Epithelial cell of proximal tubule (primary cell): ENCODE measurements around the gene NFKBIA. TPM values are rescaled to one million over a fixed set of nuclear protein-coding genes. Genes with fewer than 3 reads are reported as not detected.
"Not testable (repeated sequence)": the region's sequence is repeated elsewhere in the genome, so short reads cannot be mapped to it uniquely, and the experiment has no call there.

ENCODE experiments used
- DNase-seq: peaks from one replicate; pipeline ENCODE4 v3.0.0-alpha.2; 2011; ENCODE audit warnings: low read depth
- H3K4me3 ChIP-seq: 2 replicates; pipeline ENCODE4 v1.5.1; 2011; ENCODE audit warnings: low read depth, mild to moderate bottlenecking, low read length
- total RNA-seq: library from RNA; depleted of rRNA; stranded (reverse); fragments of >200 nt; gene quantifications from 2 replicates; pipeline ENCODE4 v1.2.3, GENCODE V29; 2015
- TF ChIP-seq, protein P1 (sequence below): conservative IDR thresholded peaks from 2 replicates; pipeline ENCODE4 v1.5.1; 2012; ENCODE audit warnings: low read depth, mild to moderate bottlenecking, low read length

The NFKBIA gene
- total RNA-seq, 1 donor from 2014 or later = 203 TPM

DNA sequence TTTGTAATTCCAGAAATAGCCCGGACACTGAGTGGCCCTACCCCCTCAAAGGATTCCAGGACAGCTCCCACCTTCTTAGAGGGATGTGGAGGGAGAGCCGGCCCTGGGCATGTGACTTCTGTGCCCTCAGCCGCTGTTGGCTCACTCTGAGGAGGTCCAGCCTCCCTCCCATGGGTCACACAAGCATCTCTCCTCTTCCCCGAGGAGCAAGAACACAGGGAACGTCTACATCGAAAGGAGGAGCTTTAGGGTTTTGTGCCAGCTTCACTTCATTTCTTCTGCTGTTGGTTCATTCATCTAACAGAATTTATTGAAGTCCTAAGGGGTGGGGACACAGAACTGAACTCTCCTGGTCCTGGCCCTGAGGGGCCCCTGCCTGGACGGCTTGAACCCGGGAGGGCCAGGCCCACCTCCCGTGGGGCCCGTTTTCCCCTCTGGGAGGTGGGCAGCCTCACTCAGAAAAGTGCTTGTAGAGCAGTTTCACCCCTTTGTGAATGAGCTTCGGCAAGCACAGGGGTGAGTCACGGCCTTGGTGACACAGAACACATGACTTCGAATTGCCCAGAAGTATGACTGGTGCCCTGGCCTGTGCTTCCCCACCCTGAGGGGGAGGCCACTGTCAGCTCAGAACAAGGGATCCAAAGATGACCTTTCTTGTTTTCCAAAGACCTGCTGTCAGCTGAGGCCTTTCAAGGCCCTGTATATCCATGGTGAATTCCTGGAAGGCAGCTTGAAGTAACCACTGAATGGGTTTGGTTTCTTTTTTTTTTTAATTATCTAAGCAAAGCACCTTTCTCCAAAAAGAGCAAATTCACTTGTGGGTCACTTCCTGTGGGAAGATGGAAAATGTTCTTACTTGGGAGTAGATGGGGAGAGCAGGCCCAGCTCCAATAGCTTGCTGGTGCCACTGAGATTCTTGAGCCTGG lies 39.2 kb downstream of the NFKBIA start:
- DNase-seq = peak; percentile 78
- H3K4me3 ChIP-seq = no peak overlapping the region
- TF ChIP-seq, protein P1, sequence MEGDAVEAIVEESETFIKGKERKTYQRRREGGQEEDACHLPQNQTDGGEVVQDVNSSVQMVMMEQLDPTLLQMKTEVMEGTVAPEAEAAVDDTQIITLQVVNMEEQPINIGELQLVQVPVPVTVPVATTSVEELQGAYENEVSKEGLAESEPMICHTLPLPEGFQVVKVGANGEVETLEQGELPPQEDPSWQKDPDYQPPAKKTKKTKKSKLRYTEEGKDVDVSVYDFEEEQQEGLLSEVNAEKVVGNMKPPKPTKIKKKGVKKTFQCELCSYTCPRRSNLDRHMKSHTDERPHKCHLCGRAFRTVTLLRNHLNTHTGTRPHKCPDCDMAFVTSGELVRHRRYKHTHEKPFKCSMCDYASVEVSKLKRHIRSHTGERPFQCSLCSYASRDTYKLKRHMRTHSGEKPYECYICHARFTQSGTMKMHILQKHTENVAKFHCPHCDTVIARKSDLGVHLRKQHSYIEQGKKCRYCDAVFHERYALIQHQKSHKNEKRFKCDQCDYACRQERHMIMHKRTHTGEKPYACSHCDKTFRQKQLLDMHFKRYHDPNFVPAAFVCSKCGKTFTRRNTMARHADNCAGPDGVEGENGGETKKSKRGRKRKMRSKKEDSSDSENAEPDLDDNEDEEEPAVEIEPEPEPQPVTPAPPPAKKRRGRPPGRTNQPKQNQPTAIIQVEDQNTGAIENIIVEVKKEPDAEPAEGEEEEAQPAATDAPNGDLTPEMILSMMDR = no peak

DNA sequence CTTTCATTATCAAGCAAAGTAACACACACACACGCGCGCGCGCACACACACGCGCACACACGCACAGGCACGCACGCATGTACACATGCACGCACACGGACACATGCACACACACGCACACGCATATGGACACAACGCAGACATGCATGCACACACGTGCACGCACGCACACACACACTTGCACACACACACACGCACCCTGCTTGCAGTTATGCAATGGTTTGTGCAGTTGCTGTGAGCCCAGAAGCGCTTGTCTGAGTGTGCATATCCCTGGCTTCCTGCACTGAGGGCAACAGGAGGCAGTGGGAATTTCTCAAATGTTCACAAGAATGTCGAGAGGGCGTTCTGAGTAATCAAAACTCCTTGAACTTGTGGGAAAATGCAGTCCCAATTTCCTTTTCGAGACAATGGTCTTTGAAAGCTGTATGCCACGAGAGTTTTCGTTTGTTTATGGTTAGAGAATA lies 41.6 kb downstream of the NFKBIA start:
- H3K4me3 ChIP-seq = no peak overlapping the region
- TF ChIP-seq, protein P1 = no peak
- DNase-seq = no peak

DNA sequence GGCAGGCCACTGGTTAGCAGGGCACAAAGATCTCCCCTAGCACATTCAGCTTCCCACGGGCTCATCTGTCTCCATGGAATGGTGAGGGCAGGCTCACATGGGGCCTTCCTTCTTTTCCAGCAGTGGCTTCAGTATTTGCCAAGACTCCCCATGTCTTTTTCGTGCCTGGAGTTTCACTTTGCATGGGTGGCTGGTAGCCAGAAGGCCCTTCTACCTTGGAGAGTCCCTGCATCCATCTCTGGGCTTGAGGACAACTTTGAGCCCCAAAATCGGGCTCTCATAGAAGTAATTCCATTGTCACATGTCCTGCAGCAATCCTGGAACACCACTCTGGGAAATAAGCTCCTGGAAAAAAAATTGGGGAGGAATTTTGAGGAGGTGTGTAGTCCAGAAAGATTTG lies 42.1 kb downstream of the NFKBIA start:
- TF ChIP-seq, protein P1 = no peak
- no peak overlapping the region for H3K4me3 ChIP-seq
- DNase-seq = no peak

DNA sequence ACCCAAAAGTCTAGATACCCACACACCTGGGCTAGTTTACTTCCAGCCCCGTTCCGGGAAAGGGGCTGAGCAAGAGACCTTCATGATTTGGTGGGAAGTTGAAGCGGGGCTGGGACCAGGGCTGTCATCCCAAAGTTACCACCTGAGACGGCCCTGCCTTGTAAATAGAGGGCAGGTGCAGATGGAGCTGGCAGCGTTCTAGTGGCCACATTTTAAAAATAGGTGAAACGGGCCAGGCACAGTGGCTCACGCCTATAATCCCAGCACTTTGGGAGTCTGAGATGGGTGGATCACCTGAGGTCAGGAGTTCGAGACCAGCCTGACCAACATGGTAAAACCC lies 43.4 kb downstream of the NFKBIA start:
- TF ChIP-seq, protein P1 = no peak
- no peak overlapping the region for H3K4me3 ChIP-seq
- DNase-seq = no peak

DNA sequence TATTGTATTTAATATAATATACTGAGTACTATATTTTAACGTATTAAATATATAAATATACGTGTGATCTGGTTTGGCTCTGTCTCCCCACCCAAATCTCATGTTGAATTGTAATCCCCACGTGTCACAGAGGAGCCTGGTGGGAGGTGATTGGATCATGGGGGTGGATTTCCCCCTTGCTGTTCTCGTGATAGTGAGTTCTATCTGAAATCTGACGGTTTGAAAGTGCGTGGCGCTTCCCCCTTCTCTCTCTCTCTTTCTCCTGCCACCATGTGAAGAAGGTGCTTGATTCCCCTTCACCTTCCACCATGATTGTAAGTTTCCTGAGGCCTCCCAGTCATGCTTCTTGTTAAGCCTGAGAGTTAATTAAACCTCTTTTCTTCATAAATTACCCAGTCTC lies 44.9 kb downstream of the NFKBIA start:
- not testable (repeated sequence) for H3K4me3 ChIP-seq, DNase-seq

DNA sequence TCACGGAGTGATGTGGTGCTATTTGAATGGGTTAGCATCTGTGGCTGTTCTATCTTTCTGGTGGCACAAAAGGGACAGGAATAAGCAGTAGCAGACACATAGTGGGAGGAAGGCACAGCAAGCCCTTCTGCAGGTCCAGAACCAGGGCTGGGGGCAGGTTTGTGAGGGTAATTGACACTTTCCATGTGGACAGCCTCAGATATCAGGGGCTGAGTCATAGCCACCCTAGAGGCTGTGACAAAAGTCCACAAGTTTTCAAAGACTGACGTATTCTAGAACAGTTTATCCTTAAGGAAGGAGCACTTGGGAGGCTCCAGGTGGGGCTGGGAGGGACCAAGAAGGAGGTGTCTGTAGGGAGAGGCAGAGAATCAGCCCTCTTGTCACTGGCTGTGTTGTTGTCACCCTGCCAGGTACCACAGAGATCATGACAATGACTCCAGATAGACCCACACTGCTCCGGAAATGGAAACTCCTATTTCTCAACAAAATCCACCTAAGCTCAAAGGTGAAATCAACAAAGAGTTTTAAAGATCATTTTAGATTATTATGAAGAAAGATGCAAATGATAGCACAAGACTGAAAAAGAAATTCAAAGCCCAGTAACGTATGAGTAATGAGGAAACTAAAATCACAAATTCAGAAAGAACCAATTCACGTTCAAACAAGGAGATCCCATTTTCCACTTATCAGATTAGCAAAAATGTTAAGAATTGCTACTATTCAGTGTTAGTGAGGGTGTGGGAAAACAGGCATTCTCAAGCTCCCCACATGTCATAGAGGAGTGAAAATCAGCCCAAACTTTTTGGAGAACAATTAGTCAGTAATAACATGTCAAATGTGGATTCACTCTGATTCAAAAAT lies 48.3 kb downstream of the NFKBIA start:
- DNase-seq = no peak
- no peak overlapping the region for H3K4me3 ChIP-seq

DNA sequence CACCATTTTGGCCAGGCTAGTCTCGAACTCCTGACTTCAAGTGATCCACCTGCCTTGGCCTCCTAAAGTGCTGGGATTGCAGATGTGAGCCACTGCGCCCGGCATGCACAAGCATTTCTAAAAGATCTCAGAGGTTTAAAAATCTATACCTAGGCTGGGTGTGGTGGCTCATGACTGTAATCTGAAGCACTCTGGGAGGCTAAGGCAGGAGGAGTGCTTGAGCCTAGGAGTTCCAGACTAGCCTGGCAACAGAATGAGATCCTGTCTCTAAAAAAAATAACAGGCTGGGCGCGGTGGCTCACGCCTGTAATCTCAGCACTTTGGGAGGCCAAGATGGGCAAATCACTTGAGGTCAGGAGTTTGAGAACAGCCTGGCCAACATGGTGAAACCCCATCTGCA lies 49.3 kb downstream of the NFKBIA start:
- H3K4me3 ChIP-seq, DNase-seq: not testable (repeated sequence)

More for the DNA sequence above, 48.3 kb downstream of the NFKBIA start:
- TF ChIP-seq, protein P1 = no peak
